HG03196 (cell line): ENCODE results near the gene RNPEPL1.

Experiments
- ATAC-seq: cut with Tn5 transposase; IDR thresholded peaks from one replicate; pipeline ENCODE4 v1.9.1; 2021; ENCODE audit not compliant: unreplicated experiment

The RNPEPL1 gene

GRCh38 chr2:240622531-240623235 lies 54.4 kb downstream of the RNPEPL1 start:
- ATAC-seq = no peak

- ATAC-seq = no peak
Observed at GRCh38 chr2:240623531-240624010, 55.3 kb downstream of the RNPEPL1 start.

GRCh38 chr2:240624011-240624949 lies 56.0 kb downstream of the RNPEPL1 start:
- ATAC-seq = no peak

- ATAC-seq = no peak
Observed at GRCh38 chr2:240624950-240625621, 56.8 kb downstream of the RNPEPL1 start, which contains the start of gene GPR35. Gene GPR35, plus strand, starts transcription at chr2:240625480. Its CDS starts 4,473 bp downstream, at chr2:240629953.

GRCh38 chr2:240626531-240627300 lies 58.4 kb downstream of the RNPEPL1 start:
- ATAC-seq = no peak

GRCh38 chr2:240627736-240628506 lies 59.6 kb downstream of the RNPEPL1 start:
- no peak for ATAC-seq

- no peak for ATAC-seq
Observed at GRCh38 chr2:240628507-240628807, 60.2 kb downstream of the RNPEPL1 start.

- ATAC-seq = no peak
Observed at GRCh38 chr2:240628808-240629618, 60.7 kb downstream of the RNPEPL1 start.

GRCh38 chr2:240629619-240629967 lies 61.3 kb downstream of the RNPEPL1 start:
- no peak for ATAC-seq

- ATAC-seq = no peak
Observed at GRCh38 chr2:240629968-240630770, 61.9 kb downstream of the RNPEPL1 start.
